LNCAP (cell line): Measurements from ENCODE around the gene SPAG16.

ENCODE experiments used
- TF ChIP-seq, protein P1 (sequence below): fragments of 450-650 bp; IDR thresholded peaks from 2 replicates; pipeline ENCODE4 v1.5.1; 2017; ENCODE audit warnings: mild to moderate bottlenecking

SPAG16 gene

GRCh38 chr2:214247531-214247930, 963.3 kb downstream of the SPAG16 start:
- TF ChIP-seq, protein P1, sequence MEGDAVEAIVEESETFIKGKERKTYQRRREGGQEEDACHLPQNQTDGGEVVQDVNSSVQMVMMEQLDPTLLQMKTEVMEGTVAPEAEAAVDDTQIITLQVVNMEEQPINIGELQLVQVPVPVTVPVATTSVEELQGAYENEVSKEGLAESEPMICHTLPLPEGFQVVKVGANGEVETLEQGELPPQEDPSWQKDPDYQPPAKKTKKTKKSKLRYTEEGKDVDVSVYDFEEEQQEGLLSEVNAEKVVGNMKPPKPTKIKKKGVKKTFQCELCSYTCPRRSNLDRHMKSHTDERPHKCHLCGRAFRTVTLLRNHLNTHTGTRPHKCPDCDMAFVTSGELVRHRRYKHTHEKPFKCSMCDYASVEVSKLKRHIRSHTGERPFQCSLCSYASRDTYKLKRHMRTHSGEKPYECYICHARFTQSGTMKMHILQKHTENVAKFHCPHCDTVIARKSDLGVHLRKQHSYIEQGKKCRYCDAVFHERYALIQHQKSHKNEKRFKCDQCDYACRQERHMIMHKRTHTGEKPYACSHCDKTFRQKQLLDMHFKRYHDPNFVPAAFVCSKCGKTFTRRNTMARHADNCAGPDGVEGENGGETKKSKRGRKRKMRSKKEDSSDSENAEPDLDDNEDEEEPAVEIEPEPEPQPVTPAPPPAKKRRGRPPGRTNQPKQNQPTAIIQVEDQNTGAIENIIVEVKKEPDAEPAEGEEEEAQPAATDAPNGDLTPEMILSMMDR: no peak

- TF ChIP-seq, protein P1: no peak
These were observed 970.8 kb downstream of the SPAG16 start for GRCh38 chr2:214255046-214255445.

DNA sequence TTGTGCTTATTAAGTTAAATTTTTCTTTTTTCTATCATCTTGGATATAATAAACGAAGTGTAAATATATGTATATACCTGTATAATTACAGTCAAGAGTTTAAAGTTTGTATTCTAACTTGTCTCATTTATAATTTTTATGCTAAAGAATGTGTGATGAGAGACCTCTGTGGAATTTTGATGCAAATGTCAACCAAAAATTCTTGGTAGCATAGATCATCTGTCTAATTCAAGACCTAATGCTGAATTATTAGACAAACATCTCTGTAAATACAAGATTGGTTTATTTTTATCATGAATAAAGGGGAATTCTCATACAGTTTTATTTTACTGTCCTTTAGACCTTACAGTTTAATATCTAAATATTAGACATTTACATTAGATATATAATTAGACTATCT, 977.4 kb downstream of the SPAG16 start:
- TF ChIP-seq, protein P1: no peak

DNA sequence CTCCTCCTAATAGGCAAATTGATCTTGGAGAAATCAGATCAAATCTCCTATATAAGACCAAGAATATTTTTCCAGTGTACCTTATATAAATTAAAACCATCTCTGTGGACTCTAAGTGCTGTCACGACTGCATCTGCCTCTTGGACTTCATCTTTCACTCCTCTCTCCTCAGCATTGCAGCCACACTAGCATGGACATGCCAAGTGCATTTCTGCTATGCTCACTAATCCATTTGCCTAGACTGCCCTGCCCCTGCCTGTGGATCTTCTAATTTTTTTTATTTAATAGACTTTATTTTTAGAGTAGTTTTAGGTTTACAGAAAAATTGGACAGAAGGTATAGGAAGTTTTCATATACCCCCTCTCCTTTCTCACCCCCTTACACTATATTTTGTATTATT, 979.9 kb downstream of the SPAG16 start:
- TF ChIP-seq, protein P1: no peak

GRCh38 chr2:214265991-214266489, 981.8 kb downstream of the SPAG16 start:
- TF ChIP-seq, protein P1: no peak

DNA sequence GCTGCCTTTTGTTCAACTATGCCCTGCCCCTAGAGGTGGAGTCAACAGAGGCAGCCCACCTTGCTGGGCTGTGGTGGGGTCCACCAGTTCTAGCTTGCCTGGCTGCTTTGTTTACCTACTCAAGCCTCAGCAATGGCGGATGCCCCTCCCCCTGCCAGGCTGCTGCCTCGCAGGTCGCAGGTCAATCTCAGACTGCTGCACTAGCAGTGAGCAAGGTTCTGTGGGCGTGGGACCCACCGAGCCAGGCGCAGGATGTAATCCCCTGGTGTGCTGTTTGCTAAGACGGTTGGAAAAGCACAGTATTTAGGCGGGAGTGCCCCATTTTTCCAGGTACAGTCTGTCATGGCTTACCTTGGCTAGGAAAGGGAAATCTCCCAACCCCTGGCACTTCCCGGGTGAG, 993.6 kb downstream of the SPAG16 start:
- TF ChIP-seq, protein P1: no peak

GRCh38 chr2:214286011-214286410, 1001.7 kb downstream of the SPAG16 start:
- TF ChIP-seq, protein P1: no peak

DNA sequence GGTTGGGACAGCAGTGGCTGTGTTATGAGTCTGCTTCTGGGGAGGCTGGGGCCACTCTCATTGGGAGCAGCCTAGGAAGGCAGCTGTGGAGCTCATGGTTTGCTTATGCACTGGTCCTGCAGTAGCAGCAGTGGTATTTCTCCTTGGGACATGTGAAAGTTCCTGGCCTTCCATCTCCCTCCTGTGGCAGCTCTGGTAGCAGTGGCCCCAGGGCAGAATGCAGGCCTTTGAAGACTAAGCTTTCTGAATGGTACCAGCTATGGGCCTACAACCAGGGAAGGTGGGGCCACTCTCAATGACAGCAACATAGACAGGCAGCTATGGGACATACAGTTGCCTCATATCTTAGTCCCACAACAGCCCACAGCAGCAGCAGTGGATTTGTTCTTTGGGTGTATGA, 1009.3 kb downstream of the SPAG16 start:
- TF ChIP-seq, protein P1: no peak
